Stimulated activated CD4-positive, alpha-beta T cell treated with anti-CD3 and anti-CD28 coated beads, Interleukin-1b, Interleukin-23, amount 100 ng/mL, for 4 hours (primary cell): Measurements from ENCODE around the gene KLHL15.
"Not testable (repeated sequence)": the region's sequence is repeated elsewhere in the genome, so short reads cannot be mapped to it uniquely, and the experiment has no call there.

Experiments used
- DNase-seq, 2 donors: peaks; one replicate each; pipeline ENCODE4 v3.0.0-alpha.2; 2020; ENCODE audit warnings: low read depth in 2 of 2

The KLHL15 gene

GRCh38 chrX:24017674-24018073, 9.3 kb downstream of the KLHL15 start:
- no peak for DNase-seq

DNA sequence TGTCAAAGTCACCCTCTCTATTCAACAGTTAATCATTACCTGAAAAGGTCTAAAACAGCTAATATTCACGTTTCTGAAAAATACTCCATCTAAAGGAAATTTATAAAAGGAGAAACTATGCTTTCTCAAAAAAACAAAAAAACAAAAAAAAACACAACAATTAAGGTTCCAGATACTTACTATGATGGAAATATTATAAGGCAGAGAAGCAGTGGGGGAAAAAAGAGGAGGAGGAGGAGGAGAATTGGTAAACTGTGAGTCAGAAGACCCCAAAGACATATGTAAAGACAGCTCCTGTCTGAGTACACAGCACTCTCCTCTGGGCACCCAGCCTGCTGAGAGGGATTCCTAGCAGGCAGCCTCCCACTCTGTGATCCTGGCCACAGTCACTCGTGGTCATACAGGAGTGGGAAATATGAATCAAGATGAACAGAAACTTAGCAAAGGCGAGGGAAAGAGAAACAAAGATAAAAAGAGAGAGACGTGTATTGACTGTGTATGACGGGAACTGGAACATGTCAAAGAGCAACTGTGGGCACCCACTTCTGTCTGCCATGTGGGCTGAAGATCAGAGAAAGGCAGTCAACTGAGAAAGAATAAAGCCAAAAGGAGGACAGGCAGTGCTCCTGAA, 12.5 kb downstream of the KLHL15 start:
- peak in 1 of 2 donors; percentile 17 for DNase-seq

DNA sequence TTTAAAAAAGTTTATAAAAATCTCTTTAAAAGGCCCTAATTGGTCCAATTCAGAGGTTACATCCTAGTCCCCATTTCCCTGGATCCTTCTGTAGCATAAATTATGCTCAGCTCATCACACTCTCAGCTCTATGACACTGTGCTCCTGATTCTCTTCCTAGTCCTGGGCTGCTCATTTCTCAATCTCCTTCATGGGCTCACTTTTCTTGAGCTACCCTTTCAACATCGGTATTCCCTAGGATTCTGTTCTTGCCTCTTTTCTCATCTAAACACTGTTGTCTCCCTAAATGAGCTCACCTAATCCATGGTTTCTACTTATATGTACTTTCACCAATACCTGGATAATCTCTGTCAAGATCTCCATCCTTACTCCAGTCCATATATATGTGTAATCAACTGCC, 14.7 kb downstream of the KLHL15 start:
- no peak for DNase-seq

DNA sequence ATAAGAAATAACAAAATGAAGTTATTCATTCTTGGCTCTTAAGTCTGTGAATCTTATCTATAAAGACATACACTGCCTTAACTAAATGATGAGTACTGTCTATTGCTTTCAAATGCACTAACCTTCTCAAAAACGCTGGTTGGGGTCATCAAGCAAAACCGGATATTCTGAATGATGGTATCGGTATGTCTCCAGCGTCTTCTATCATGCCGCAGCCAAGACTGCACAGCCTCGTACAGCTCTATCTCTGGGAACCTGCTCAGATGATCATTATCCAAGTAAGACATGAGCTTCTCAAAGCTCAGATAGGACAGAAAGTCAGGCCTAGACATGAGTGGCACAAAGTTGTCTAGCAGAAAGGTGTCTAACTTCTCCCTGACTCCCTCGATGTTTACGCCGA, 21.1 kb downstream of the KLHL15 start:
- no peak for DNase-seq

GRCh38 chrX:24005028-24005427, 22.0 kb downstream of the KLHL15 start:
- no peak for DNase-seq

DNA sequence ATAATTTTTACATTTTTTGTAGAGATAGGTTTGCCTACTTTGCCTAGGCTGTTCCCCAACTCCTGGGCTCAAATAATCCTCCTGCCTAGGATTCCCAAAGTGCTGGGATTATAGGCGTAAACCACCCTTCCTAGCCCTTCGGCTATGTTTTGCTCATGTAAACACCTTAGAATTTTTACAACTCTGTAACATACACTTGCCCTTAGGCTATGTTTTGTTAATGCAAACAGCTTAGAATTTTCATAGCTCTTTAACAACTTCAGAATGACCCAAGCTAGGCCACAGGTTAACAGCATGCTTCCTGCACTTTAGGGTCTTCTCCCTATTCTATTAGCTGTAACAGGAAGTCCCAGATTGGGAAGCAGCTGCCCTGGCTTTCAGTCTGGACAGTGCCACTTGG, 24.2 kb downstream of the KLHL15 start:
- DNase-seq = no peak

DNA sequence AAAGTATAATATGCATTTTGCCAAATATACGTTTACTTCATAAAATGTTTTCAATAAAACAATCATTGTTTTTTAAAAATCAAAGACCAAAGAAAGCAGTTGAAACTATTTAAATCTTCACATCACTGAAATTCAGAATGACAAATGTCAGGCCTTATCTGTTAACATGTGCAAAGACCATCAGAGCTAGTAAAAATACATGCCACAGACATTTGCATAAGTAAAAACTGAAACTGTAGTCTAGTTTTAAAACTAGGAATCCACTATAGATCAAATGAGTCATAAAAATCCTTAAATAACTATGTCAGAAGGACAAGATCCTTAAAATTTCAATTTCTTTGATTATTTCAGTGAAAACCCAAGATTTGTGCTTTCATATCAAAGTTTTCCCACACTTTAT, 24.8 kb downstream of the KLHL15 start:
- DNase-seq = no peak

- no peak for DNase-seq
Observed at GRCh38 chrX:23999671-24000070, 27.3 kb downstream of the KLHL15 start.

GRCh38 chrX:23993012-23993633, 33.9 kb downstream of the KLHL15 start:
- no peak for DNase-seq

DNA sequence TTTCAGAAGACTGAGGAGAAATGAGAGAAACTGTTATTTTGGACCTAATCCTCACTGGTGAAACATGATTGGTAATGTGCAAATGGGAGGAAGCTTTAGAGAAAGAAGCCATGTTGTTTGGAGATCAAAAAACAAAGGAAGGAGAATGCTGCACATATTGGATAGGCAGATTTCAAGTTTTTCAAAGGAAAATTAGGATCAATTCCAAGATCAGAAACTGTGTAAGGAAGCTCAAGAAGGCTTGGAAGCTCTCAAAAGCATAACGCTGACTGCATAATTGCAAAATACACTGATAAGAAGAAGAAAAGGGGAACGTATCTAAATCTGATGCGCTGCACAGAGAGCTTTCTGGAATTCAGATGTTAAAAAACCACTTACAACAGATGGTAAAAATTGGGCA, 34.6 kb downstream of the KLHL15 start:
- DNase-seq = no peak

DNA sequence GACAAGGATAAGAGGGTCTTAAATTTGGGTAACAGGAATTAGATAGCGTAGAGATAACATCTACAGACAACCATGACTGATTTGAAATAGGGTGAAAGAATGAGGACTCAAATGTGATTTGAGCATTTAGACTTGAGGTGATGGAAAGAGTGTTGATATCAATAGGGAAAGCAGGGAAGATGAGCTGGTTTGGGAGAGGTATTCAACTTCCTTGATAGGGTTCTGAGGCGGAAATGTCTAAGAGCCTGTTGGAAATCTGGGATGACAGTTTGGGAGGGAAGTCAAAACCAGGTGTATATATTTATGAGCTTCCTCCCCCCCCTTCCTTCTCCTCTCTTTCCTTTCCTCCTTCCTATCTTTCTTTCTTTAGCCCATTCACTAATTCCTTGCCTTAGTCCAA, 36.5 kb downstream of the KLHL15 start:
- no peak for DNase-seq

DNA sequence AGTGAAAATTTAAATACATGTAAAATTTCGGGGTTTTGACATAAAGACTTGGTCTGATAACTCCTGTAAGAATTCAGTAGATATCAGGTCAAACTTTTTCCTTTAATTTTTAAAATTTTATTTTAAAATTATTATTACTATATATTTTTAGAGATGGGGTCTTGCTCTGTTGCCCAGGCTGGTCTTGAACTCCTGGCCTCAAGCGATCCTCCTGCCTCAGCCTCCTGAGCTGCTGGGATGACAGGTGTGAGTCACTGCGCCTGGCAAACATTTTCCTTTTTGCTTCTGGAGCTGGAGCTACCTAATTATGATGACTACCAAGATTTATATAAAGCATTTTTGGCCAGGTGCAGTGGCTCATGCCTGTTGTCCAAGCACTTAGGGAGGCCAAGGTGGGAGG, 37.3 kb downstream of the KLHL15 start:
- no peak for DNase-seq

DNA sequence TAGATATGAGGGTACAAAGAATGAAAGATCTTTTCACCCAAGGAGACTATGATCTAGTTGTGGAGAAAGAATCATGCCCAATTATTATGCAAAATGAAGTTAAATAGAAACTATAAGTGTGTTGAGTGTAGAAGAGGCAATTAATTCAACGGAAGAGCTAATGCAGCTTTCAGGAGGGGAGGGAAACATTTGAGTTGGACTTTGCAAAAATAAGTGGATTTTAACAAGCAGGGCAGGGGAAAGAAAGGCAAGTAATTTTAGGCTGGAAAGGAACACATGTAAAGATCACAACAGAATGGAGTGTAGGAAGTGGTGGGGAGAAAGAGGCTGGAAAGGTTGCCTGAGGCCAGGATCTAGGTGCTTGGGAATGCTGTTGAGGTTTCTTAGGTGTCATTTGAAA, 44.1 kb downstream of the KLHL15 start:
- DNase-seq = no peak

DNA sequence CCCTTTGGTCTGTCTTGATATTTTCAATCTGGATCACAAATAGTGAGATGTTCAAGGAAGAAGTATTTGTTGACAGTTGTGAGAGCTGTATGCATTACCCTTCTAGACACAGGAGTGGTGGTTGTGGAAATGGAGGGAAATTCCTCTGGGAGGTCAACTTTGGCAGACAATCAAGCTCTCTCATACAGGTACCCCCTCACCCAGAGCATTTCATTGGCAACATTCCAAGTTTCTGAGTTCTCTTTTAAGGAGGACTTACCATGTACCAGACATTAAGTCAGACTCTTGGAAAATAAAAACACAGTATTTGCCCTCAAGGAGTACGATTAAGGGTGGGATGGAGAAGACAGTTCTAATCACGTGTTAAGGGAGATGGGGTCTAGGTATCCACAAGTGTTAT, 45.3 kb downstream of the KLHL15 start:
- DNase-seq = no peak

GRCh38 chrX:23981222-23981621, 45.8 kb downstream of the KLHL15 start:
- no peak for DNase-seq

GRCh38 chrX:23980011-23980441, 47.0 kb downstream of the KLHL15 start:
- no peak for DNase-seq

DNA sequence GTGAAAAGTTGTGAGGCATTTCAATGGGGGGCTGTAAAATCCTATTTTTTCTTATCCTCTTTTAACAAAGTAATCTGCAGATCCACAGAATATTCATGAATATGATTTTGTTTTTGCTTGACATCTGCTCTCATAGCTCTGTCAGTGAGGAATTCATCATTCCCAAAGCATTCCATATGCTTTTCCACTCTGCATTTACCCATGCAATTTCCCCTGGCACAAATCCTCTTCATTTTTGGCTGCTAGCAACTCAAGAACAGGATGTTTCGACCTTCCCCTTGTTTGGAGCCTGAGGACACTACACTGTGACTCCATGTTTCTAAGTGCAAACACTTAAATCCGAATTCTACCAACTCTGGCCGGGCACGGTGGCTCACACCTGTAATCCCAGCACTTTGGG, 48.5 kb downstream of the KLHL15 start:
- DNase-seq = no peak

GRCh38 chrX:23965630-23966029, 61.4 kb downstream of the KLHL15 start:
- DNase-seq = not testable (repeated sequence)

GRCh38 chrX:23964191-23964590, 62.8 kb downstream of the KLHL15 start:
- no peak for DNase-seq

- no peak for DNase-seq
Observed at GRCh38 chrX:23959781-23960180, 67.2 kb downstream of the KLHL15 start.

- DNase-seq = no peak
Observed at GRCh38 chrX:23954396-23954795, 72.6 kb downstream of the KLHL15 start.

DNA sequence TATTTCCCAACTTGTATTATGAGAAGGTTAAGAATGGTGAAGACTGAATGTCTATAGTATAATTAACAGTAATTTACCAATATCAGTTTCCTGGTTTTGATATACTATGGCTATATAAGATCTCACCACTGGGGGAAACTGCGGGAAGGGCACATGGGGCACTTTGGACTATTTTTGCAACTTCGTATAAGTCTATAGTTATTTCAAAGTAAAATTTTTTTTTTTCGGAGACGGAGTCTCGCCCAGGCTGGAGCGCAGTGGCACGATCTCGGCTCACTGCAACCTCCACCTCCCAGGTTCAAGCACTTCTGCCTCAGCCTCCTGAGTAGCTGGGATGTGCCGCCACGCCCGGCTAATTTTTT, 73.1 kb downstream of the KLHL15 start:
- DNase-seq = no peak

DNA sequence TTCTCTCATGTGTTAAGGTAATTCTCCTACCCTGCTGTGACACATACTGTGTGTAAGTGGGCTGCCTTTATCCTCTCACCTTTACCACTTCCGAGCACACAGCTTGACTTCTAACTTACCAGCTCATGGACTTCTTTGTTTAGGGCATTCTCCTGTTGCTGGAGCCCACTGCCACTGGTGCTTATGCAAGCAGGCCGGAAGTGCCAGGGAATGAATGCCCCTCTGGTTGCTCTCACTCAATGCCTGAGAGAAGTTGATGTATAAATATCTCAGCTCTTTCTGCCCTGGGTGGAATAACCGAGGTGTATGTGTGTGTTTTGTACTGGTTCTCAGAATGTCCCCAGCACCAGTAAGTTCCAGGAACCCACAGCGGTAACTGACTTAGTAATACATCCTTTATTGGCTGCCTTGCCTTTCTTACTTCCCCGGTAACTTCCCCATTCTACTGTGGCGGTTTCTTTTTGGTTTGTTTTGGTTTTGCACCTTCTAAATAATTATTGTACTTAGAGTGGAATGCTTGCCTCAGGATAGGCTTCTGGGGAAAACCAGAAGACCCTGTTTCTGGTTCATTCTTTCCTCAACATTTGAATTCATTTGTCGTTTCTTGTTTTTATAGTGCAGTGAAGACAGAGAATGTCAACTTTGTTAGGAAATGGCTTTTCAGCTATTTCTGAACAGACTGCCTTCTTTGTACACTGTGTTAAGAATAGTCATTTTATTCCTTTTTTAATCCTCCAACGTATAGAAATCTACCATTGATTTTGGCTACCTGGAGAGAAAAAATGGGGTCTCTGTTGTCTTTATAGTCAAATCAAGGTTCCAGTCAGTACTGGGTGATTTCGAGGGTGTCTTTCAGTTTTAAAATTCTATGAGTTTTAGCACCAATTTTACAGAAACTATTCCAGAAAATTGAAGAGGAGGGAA, 73.7 kb downstream of the KLHL15 start:
- peak; percentile 3 to 9 for DNase-seq
